Measurements from ENCODE around the gene CFL2. TPM values are rescaled to one million over a fixed set of nuclear protein-coding genes. Genes with fewer than 3 reads are reported as not detected.
A peak's percentile ranks its signal among the peaks of the same experiment; 100 is the strongest.

Gene CFL2
- total RNA-seq, 1 donor from 2014 or later: 34.6 TPM

DNA sequence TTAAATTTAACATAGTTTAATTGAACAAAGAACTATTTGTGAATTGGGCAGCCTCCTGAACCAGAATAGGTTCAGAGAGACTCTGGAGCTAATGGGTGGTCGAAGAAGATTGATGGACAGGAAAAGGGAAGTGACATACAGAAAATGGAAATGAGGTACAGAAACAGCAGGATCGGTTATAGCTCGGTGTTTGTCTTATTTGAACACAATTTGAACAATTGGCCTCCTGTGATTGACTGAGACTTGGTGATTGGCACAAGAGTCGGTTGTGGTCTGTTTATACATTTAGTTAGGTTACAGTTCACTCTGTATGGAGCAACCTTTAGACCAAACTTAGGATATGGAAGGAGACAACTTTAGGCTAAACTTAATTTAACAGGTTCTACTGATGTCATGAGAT, 18.4 kb upstream of the CFL2 start:
- Histone ChIP-seq H3K36me3 (no peaks in the 10 kb centered on the region), H3K27ac (no peak overlapping the region), H3K4me1 (no peaks in the 10 kb centered on the region), H3K9me3 (no peaks in the 10 kb centered on the region), H3K4me3 (no peak overlapping the region), H3K27me3 (ENCODE audit: low read depth) (no peaks in the 10 kb centered on the region)
- ATAC-seq (no peak), DNase-seq (no peak)
- intact Hi-C loops (cut with DNase I): no loop called here
- no peak for TF ChIP-seq CTCF (IDR thresholded peaks at IDR 0.05)

- Histone ChIP-seq H3K36me3 (no peaks in the 10 kb centered on the region), H3K4me1 (no peaks in the 10 kb centered on the region), H3K27ac (no peak overlapping the region), H3K4me3 (no peak overlapping the region), H3K9me3 (no peaks in the 10 kb centered on the region), H3K27me3 (ENCODE audit: low read depth) (no peaks in the 10 kb centered on the region)
- intact Hi-C loops (cut with DNase I): loop anchor here (5.0 kb wide), 1 partner anchor 52 kb away; no protein-coding TSS in a partner anchor
- ATAC-seq: no peak
- TF ChIP-seq CTCF (IDR thresholded peaks at IDR 0.05): no peak
- no peak for DNase-seq
These were observed 9.5 kb upstream of the CFL2 start for GRCh38 chr14:34723867-34724266.

DNA sequence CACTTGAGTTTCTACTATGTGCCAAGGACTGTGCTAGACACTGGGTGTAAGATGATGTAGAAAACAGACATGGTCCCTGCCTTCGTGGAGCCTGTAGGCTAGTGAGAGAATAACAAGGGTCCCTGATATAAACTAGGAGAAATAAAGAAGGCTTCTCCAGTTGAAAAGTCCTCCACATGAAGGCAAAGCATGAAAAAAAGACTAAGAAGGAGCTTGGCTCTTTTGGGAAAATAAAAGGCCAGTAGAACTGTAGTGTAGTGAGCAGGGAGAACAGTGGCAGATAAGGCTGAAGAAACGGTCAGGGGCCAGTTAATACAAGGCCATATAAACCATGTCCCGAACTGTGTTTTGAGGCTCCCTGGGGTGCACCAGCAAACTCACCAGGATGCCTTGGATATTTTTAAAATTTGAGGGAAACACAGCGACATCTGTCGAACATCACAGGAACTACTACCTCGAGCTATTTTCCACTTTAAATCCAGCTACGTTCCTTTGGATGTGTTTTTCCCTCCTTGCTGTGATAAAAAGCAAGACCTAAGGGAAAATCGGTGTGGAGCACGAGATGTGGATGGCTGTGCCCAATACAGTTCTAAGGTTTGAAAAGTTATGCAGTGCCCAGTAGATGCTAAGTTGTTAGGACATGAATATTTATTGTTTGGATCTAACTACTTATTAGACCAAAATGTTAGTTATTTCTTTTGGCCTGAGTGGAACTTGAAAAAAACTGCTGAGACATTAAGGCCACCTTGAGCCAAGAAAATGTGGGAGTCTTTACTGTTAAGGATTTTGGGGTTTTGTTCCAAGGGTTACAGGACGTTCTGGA, 8.5 kb upstream of the CFL2 start:
- Histone ChIP-seq H3K4me3 (no peak overlapping the region), H3K27ac (no peak overlapping the region), H3K4me1 (no peaks in the 10 kb centered on the region), H3K36me3 (no peaks in the 10 kb centered on the region), H3K9me3 (no peaks in the 10 kb centered on the region), H3K27me3 (ENCODE audit: low read depth) (no peaks in the 10 kb centered on the region)
- no peak for DNase-seq
- peak; percentile 83 for TF ChIP-seq CTCF (IDR thresholded peaks at IDR 0.05)
- ATAC-seq: peak; percentile 76 to 79
- intact Hi-C loops (cut with DNase I): loop anchor here (5.0 kb wide), 1 partner anchor 51 kb away; no protein-coding TSS in a partner anchor

DNA sequence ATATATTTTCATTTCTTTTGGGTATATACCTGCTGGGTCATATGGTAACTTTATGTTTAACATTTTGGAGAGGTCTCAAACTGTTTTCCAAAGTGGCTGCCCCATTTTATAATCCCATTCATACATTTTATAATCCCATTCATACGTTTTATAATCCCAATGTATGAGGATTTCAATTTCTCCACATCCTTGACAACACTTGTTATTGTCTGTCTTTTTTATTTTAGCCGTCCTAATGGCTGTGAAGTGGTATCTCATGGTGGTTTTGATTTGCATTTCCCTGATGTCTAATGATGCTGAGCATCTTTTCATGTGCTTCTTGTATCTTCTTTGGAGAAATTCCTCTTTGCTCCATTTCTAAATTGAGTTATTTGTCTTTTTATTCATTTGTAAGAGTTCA, 6.7 kb upstream of the CFL2 start:
- no peak for TF ChIP-seq CTCF (IDR thresholded peaks at IDR 0.05)
- no peak for ATAC-seq
- Histone ChIP-seq H3K4me3 (no peak overlapping the region), H3K36me3 (no peaks in the 10 kb centered on the region), H3K9me3 (no peaks in the 10 kb centered on the region), H3K27me3 (ENCODE audit: low read depth) (no peaks in the 10 kb centered on the region), H3K4me1 (no peaks in the 10 kb centered on the region), H3K27ac (no peak overlapping the region)
- DNase-seq: no peak
- intact Hi-C loops (cut with DNase I): loop anchor here (5.0 kb wide), 1 partner anchor 49 kb away; no protein-coding TSS in a partner anchor

GRCh38 chr14:34718750-34719304, 4.4 kb upstream of the CFL2 start:
- ATAC-seq: no peak
- Histone ChIP-seq H3K27me3 (ENCODE audit: low read depth) (no peaks in the 10 kb centered on the region), H3K36me3 (no peaks in the 10 kb centered on the region), H3K4me3 (no peak overlapping the region), H3K4me1 (peaks cover 10% of the 10 kb centered on the region), H3K9me3 (no peaks in the 10 kb centered on the region), H3K27ac (no peak overlapping the region)
- DNase-seq: no peak
- intact Hi-C loops (cut with DNase I): no loop called here
- TF ChIP-seq CTCF (IDR thresholded peaks at IDR 0.05): no peak
